Stimulated activated CD8-positive, alpha-beta memory T cell treated with anti-CD3 and anti-CD28 coated beads, Interleukin-12 subunit alpha, Interleukin-12 subunit beta, amount 100 ng/mL, for 24 hours (primary cell): Measurements from ENCODE around the gene RAP1GAP2.
"Not testable (repeated sequence)": the region's sequence is repeated elsewhere in the genome, so short reads cannot be mapped to it uniquely, and the experiment has no call there.

ENCODE experiments used
- DNase-seq: peaks from one replicate; pipeline ENCODE4 v3.0.0-alpha.2; 2020; ENCODE audit errors: extremely low read depth

Gene RAP1GAP2

DNA sequence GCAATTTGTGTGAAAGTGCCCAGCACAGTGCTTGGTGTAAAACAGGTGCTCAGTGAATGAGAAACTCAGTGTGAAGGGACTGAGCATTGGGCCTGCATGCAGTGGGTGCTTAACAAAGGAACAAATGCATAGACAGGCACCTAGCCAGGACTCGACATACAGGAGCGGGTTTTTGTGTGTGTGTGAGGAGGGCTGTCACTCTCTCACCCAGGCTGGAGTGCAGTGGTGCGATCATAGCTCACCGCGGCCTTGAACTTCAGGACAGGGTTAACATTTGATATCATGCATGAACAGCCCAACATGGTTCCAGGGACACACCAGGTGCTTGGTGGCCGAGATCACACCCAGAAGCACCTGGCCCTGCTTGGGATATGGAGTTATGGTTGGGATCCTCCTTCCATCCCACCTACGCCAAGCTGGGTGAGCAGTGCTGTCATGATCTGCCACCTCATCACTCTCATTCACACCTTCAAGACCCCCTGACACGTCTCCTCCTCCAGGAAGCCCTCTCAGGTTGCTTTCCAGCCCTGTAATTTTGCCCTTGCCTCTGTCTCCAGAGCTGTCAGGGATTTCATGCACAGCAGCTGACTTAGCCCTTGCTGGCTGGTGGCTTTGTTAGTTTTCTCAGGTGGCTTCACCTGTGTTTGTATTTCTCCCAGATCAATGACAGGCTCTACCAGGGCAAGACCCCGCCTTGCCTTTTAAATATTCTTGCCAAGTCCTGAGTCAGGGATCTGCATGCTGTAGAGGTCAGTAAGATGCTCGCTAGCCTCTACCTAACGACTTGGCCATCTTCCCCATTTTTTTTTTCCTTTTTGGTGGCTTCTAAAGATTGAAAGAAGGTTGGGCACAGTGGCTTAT is 200.8 kb downstream of the RAP1GAP2 start:
- no peak for DNase-seq

DNA sequence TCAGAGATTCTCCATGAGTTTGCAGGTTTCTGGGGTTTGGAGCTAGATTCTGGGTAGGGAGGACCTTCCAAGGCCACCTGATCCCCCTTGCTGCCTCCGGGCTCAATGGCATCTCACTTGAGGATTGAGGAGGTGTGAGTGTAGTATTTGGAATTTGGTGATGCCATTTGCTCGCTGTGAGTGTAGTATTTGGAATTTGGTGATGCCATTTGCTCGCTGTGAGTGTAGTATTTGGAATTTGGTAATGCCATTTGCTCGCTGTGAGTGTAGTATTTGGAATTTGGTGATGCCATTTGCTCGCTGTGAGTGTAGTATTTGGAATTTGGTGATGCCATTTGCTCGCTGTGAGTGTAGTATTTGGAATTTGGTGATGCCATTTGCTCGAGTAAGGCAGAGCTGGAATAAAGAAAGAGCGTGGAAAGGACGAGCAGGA is 202.2 kb downstream of the RAP1GAP2 start:
- not testable (repeated sequence) for DNase-seq

DNA sequence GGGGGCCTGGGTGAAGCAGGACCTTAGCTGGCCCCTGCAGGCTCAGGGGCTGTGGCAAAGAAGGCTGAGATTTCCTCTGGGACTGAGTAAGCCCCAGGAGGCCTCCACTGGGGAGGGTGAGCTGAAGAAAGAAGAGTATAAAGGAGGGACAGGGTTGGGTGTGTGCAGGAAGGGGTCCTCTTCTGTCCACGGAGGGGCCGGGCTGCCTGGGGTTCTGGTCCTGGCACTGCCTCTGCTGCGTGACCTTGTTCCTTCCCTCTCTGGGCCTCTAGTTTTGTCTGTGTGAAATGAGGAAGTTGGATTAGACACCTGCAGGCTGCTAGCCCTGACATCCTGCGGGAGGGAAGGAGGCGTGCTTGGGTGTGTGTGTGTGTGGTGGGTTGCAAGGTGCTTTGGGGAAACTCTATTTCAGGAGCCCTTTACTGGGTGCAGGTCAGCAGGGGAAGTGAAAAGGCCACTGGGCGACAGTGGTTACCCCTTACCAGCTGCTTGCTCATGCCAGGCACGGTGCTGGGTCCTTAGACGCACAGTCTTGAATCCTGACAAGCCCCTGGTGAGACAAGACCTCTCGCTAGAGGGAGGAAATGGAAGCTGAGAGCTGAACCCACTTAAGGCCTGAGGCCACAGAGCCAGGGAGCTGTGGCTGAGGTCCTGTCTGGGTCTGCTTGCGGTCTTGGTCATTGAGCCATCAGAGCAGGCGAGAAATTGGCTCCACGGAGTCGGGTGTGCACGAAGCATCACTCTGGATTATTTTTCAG is 206.5 kb downstream of the RAP1GAP2 start:
- DNase-seq: no peak

DNA sequence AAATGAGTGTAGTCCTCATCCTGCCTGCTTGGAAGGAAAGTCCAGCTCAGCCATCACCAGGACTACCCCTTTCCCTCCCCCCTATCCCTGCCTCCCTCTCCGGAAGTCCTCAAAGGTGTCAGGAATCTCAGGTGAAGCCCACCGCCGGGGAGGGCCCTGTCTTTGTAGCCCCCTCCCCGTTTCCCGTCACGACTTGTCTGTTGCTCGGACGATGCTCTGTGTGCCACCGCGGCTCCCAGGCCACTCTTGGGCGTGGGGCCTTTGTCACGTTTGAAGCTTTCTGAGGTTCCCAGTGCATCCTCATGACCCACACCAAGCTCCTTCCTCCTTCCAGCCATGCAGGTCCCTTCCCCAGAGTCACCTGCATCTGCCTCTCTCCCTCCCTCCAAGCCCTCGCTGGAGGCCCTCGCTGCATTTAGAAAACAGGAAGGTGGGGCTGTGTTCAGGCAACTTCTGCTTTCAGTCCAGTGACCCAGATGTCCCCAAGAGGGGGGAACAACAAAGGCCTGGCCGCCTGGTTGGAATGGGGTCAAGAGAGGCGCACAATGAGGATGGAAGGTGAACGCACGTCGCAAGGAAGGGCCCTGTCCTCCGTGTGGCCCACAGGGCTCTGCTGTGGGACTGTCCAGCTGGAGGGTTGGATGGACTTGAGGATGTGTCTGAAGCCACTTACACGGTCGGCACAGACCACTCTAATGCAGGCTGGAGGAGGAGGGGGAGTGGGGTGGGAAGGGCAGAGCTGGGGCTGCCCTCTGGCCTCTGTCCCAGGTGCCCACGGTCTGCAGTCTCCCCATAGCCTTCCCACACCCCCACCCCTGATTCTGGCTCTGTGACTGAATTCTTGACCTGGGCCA is 207.3 kb downstream of the RAP1GAP2 start:
- no peak for DNase-seq

DNA sequence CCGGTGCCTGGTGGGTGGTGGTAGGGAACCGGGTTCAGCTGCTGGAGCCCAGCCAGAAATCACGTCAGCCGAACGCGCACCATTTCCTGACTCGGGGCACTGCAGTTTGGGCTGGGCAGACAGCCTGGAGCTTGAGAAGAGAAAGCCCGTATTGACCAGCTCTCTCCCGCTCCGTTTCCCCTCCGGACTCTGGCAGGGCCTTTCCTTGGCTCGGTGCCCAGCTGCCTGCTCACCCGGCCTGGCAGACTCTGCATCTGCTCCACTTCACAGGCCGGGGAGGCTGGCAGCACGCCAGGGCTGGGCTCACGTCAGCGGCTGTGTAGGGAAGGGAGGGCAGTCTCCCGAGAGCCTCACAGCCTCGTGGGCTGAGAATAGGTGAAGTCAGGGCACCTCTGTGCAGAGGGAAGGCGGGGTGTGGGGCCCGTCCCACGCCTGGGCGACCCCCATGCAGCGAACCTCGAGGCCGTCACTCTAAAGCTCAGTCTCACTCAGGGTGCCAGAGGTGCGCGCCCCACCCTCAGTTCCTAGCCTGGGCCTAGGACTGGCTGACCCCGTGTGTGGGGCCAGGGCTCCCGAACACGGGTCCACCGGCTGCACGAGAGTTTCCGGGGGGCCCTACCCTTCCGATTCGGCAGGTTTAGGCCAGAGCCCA is 208.0 kb downstream of the RAP1GAP2 start:
- peak; percentile 5 for DNase-seq

DNA sequence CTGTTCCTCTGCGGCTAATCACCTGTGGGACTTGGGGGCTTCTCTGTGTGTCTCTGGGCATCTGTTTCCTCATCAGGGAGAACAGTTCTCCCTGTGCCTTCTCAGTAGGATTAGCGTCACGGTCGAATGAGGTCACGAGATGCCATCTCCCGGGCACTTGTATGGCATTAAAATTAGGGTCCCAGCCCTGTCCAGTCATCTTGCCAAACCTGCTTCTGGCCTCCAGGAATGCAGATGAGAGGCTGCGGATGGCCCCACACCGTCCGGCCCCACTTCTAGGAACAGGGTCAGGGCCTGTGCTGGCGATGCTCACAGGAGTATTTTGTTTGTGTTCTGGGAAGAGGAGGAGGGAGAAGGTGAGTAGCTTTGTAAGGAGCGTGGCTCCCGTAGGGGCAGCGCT is 208.7 kb downstream of the RAP1GAP2 start:
- DNase-seq: no peak

DNA sequence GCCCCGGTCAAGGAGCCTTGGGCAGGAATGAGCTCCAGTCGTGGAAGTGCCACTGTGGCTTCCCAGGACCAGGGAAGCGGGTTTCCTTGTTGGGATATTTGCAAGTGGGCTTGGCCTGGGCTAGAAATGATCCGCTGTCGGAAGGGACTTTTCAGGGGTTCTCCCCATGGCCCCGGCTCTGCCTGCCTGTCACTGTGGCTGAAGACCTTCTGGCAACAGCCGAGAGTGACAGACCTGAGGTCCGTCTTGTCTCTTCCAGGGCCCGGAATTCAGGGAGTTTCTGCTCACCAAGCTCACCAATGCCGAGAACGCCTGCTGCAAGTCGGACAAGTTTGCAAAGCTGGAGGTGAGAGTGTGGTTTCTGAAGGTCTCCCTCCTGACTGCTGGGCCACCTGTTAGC is 209.5 kb downstream of the RAP1GAP2 start:
- DNase-seq: no peak

DNA sequence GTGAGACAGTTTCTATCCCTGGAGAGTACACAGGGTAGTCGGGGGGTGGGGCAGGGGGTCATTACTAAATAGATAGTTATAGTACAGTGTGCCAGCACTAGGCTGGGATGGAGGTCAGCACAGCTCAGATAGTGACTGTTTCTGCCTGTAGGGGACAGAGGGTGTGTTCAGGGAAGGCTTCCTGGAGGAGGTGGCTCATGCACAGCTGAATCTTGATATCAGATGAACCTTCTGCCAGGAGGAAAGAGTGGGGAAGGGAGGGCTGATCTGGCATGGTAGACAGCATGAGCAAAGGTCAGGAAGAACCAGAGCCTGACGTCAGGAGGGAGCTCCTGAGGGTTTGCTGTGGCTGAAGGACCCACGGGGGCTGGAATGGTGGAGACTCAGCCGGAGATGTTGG is 210.6 kb downstream of the RAP1GAP2 start:
- DNase-seq: no peak

DNA sequence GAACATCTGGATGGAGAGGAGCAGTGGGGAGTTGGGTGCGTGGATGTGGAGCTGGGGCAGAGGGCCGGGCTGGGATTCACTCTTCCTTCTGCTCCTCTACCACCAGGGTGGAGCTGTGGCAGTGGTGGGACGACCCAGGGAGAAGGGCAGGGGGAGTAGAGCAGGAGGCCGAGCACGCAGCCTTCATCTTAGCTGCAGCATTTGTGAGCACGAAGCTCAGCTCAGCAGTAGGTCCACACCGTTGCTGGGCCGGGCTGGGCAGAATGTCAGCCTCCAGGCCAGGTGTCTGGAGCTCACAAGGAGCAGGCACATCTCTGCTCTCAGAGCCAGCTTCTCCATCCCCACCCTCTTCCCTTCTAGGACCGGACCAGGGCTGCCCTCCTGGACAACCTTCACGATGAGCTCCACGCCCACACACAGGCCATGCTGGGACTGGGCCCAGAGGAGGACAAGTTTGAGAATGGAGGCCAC is 211.4 kb downstream of the RAP1GAP2 start:
- no peak for DNase-seq

DNA sequence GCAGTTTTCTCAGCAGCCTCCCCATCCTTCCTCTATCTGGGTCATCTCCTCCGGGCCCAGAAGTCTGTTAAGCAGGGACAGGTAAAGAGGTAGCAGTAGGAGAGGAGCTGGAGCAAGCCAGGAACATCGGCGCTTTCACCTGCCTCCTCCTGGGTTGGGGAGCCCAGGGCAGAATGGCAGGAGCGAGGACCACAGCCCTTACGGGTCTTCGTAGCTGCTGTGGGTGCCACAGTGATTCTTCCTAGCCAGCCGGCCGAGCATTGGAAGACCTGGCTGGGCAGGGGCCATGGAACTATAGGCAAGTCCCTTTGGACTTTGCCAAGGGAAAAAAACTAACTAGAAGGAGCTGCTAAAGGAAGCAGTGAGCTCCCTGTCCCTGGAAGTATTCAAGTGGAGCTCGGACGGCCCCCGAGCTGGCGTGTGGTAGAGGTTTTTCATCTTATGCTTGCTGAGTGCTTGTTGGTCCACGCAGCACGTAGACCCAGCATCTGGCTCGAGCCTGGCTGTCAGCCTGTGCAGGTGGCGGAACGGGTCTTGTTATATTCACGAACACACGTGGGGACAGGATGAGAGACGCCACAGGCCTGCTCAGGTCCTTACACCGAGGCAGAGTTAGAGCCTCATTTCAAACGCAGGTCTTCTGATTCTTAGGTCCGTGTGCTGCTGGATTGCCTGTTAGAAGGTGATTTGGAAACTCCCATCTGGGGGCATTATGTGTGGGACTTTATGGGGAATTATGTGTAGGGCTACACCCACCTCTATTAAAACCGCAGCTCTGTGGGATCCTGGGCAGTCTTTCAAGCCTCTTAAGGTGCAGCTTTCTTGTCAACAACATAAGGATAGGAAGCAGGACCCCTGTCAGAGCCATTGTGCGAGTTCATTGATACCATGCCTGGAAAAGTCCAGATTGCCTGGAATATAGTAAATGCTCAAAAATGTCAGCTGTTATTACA is 212.4 kb downstream of the RAP1GAP2 start:
- no peak for DNase-seq

DNA sequence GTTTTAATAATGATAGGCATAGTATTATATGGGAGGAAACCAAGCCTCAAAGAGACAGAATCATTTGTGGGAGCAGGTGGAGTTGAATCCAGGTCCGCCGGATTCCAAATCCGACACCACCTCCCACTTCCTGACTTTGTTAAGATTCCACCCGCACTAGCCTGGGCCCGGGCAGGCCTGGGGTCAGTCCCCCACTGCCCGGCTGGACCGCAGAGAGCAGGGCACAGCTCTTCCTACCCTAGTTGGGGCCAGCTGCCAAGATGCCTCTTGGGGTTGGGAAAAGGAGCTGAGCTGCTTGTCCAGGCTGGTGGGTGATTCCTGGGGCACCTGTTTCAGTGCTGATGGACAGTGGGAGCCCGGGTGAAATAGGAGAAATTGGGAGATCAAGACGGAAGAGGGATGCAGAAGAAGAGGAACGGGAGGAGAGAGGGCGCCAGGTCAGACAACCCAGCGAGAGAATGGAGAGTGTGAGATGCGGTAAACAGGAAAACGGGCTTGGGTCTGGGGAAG is 213.2 kb downstream of the RAP1GAP2 start:
- DNase-seq: no peak

DNA sequence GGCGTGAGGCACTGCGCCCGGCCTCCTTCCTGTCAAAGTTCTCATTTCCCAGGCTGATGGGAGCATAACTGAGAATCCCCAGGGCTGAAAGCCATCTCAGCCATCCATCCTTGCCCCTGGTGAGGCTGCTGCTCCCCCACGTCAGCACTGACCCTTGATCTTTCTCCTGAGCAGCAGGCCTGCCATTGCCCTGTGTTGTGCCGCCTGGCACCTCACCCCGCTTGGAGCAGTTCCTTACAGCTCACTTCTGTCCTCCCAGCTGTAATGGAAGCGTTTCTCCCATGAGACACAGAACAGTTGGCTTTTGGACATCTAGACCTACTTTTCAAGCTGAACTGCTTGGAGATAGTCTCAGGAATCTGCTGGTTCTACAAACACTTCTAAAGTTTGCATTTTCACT is 215.7 kb downstream of the RAP1GAP2 start:
- no peak for DNase-seq

DNA sequence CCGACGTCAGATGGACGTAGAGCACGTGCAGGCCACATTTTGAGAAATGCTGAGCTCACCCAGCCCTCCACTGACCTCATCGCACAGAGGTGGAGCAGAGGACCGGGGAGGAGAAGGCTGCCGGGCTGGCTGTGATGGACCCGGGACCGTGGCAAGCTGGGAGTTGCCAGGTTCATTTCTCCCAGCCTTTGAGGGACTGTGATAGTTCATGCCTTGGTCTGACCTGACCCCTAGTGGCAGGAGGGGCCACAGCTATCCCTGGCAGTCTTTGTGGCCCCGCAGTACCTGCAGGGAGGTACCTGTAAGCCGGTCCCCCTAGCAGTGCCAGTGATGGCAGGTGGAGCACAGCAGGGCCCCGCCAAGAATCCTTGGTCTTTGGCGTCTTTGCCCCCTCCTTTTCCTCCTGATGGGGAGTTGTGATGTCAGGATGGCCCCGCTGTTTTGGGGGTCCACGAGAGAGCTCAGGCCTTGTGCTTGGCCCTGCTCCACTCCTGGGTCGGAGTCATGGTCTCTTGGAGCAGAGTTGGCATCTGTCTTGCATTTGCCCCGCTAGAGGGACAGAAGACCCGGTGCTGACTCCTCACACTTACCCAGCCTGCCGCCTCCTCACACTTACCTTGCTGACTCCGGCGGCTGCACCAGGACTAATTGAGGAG is 216.8 kb downstream of the RAP1GAP2 start:
- peak; percentile 12 for DNase-seq

DNA sequence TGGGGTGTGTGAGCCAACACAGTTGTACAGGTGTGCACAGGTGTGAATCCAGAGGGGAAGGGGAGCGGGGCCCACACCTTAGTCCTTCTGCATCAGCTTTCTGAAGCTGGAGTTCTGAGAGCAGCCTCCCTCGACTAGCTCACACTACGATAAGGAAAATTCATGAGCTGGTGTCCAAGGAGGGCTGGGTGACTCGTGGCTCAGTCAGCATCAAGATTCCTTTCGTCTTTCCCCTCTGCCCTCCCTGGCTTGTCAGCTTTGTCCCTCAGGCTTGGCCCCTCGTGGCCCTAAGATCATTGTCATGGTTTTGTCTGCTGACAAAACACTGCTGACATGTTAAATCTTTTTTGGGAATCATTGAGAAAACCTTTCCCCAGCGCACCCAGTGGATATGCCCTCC is 219.7 kb downstream of the RAP1GAP2 start:
- DNase-seq: no peak

DNA sequence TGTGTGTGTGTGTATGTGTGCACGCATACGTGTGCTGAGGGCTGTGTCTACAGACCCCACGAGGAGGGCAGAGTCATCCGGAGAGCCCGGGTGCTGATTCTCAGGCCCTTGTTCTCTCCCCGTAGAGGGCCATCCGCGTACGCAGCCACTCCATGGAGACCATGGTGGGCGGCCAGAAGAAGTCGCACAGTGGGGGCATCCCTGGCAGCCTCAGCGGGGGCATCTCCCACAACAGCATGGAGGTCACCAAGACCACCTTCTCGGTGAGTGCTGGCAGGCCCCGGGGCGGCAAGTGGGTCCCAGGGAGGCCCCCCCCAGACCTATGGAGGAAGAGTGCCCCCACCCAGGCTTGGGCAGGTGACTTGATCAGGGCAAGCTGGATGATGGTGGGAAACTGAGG is 221.7 kb downstream of the RAP1GAP2 start:
- DNase-seq: no peak

DNA sequence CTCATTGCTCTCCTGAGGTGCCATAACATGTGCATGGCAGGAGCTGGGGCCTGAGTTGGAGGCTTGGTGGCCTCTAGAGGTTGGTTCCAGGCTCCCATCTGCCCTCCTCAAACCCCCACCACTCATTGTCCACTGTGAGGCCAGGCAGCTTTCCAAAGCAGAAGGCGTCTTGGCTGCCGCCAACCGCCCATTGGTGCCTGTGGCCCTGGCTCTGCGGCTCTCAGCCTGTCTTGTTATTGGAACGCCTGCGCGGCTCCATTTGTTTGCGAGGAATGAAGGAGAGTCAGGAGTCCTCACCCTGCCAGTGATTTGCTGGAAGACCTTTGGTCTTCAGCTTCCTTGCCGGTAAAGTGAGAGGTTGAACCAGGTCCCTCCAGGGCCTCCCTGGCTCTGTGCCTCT is 223.5 kb downstream of the RAP1GAP2 start:
- no peak for DNase-seq

DNA sequence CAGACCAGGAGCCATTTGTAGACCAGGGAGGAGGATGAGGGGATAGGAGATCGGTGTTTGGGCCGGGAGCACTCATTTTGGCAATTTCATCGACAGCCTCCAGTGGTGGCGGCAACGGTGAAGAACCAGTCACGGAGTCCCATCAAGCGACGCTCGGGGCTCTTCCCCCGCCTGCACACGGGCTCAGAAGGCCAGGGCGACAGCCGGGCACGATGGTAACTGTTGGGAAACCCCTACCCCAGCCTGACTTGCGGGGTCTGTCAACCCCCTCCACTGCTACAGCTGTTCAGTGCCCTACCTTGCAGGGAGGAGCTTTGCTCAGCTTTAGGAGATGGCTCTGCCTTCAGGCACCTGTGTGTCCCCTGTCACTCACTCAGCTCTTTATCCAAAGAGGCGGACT is 224.1 kb downstream of the RAP1GAP2 start:
- no peak for DNase-seq

DNA sequence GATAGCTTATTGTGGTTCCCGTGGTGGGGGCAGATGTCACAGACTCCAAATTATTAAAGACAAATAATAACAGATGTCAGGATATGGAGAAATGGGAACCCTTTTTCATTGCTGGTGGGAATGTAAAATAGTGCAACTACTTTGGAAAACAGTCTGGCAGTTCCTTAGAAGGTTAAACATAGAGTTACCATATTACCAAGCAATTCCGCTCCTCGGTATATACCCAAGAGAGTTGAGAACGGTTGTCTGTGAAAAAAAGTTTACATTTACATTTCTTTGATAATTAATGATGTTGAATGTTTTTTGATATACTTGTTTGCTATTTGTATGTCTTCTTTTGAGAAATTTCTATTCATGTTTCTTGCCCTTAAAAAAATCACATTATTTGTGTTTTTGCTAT is 226.0 kb downstream of the RAP1GAP2 start:
- no peak for DNase-seq

DNA sequence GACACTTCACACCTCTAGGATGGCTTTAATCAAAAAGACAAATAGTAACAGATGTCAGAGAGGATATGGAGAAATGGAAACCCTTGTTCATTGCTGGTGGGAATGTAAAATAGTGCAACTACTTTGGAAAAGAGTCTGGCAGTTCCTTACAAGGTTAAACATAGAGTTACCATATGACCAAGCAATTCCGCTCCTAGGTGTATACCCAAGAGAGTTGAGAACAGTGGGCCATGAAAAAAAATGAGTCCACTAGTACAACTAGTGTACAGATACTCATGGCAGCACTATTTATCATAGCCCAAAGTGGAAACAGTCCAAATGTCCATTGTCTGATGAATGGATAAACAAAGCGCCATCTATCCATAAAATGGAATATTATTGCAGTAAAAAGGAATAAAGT is 228.1 kb downstream of the RAP1GAP2 start:
- no peak for DNase-seq
